NOMO-1 treated with dmso at 0.1 percent for 144 hours (cell line): ENCODE results near the gene ERBIN.
"Not testable (repeated sequence)": the region's sequence is repeated elsewhere in the genome, so short reads cannot be mapped to it uniquely, and the experiment has no call there.

Experiments used
- DNase-seq: peaks from one replicate; lab custom pipeline; 2025; ENCODE audit not compliant: unreplicated experiment; lab: John Stamatoyannopoulos, UW

ERBIN gene

GRCh38 chr5:65999061-65999723, 72.8 kb downstream of the ERBIN start:
- DNase-seq, result no peak

GRCh38 chr5:66001952-66002351, 75.6 kb downstream of the ERBIN start:
- no peak for DNase-seq

- no peak for DNase-seq
These were observed 76.0 kb downstream of the ERBIN start for GRCh38 chr5:66002415-66002814.

- DNase-seq, result no peak
These were observed 77.8 kb downstream of the ERBIN start for GRCh38 chr5:66004216-66004615.

GRCh38 chr5:66009277-66009676, 82.9 kb downstream of the ERBIN start:
- DNase-seq, result no peak

GRCh38 chr5:66010476-66010875, 84.1 kb downstream of the ERBIN start:
- no peak for DNase-seq

- DNase-seq, result no peak
These were observed 85.9 kb downstream of the ERBIN start for GRCh38 chr5:66012271-66012670.

- DNase-seq, result no peak
These were observed 87.0 kb downstream of the ERBIN start for GRCh38 chr5:66013397-66013796.

GRCh38 chr5:66013906-66014305, 87.5 kb downstream of the ERBIN start:
- DNase-seq, result no peak

GRCh38 chr5:66015196-66015960, 89.0 kb downstream of the ERBIN start:
- no peak for DNase-seq

GRCh38 chr5:66021585-66021984, 95.2 kb downstream of the ERBIN start:
- DNase-seq, result no peak

- DNase-seq, result no peak
These were observed 112.9 kb downstream of the ERBIN start for GRCh38 chr5:66039296-66039695.

- no peak for DNase-seq
These were observed 113.3 kb downstream of the ERBIN start for GRCh38 chr5:66039701-66040100.

- no peak for DNase-seq
These were observed 115.3 kb downstream of the ERBIN start for GRCh38 chr5:66041627-66042026.

GRCh38 chr5:66057239-66057638, 130.9 kb downstream of the ERBIN start:
- no peak for DNase-seq

- DNase-seq, result not testable (repeated sequence)
These were observed 134.9 kb downstream of the ERBIN start for GRCh38 chr5:66061320-66061719.

GRCh38 chr5:66063061-66063460, 136.7 kb downstream of the ERBIN start:
- not testable (repeated sequence) for DNase-seq

GRCh38 chr5:66066826-66067225, 140.5 kb downstream of the ERBIN start:
- no peak for DNase-seq

- DNase-seq, result no peak
These were observed 145.7 kb downstream of the ERBIN start for GRCh38 chr5:66072031-66072430.

- DNase-seq, result no peak
These were observed 148.5 kb downstream of the ERBIN start for GRCh38 chr5:66074901-66075300.

GRCh38 chr5:66080664-66081063, 154.3 kb downstream of the ERBIN start:
- no peak for DNase-seq

- DNase-seq, result no peak
These were observed 163.0 kb downstream of the ERBIN start for GRCh38 chr5:66089384-66089783.

GRCh38 chr5:66100851-66101250, 174.5 kb downstream of the ERBIN start:
- DNase-seq, result no peak
